Karpas-422 (cell line): ENCODE data around the gene APOA5. TPM values are rescaled to one million over a fixed set of nuclear protein-coding genes. Genes with fewer than 3 reads are reported as not detected.

Experiments used
- DNase-seq: peaks from one replicate; pipeline ENCODE4 v3.0.0-alpha.2; 2015
- H2AFZ ChIP-seq: fragments of 200-600 bp; sonication (generic); 2 replicates; pipeline ENCODE4 v1.6.1; 2014; ENCODE audit warnings: antibody characterized with exemption, low read length, mixed read lengths
- H3K27ac ChIP-seq: fragments of 200-600 bp; sonication (generic); 2 replicates; pipeline ENCODE4 v1.5.1; 2014; ENCODE audit warnings: mild to moderate bottlenecking, low read length, moderate library complexity
- H3K27me3 ChIP-seq: fragments of 200-600 bp; sonication (generic); 2 replicates; pipeline ENCODE4 v1.6.1; 2014; ENCODE audit warnings: low read length, mixed read lengths
- H3K36me3 ChIP-seq: fragments of 200-600 bp; sonication (generic); 2 replicates; pipeline ENCODE4 v1.6.1; 2014; ENCODE audit warnings: low read length, mixed read lengths; ENCODE audit not compliant: insufficient read depth
- H3K4me1 ChIP-seq: fragments of 200-600 bp; sonication (generic); 2 replicates; pipeline ENCODE4 v1.6.1; 2014; ENCODE audit warnings: mild to moderate bottlenecking, low read length, mixed read lengths
- H3K4me2 ChIP-seq: fragments of 200-600 bp; sonication (generic); 2 replicates; pipeline ENCODE4 v1.6.1; 2014; ENCODE audit warnings: low read length, low read depth, mild to moderate bottlenecking; ENCODE audit not compliant: poor library complexity, severe bottlenecking
- H3K4me3 ChIP-seq: fragments of 200-600 bp; sonication (generic); 2 replicates; pipeline ENCODE4 v1.5.1; 2014; ENCODE audit warnings: mild to moderate bottlenecking, antibody characterized with exemption, low read length, mixed read lengths
- H3K79me2 ChIP-seq: fragments of 200-600 bp; sonication (generic); 2 replicates; pipeline ENCODE4 v1.6.1; 2014; ENCODE audit warnings: mild to moderate bottlenecking, low read length, mixed read lengths
- H3K9ac ChIP-seq: fragments of 200-600 bp; sonication (generic); 2 replicates; pipeline ENCODE4 v1.6.0; 2014; ENCODE audit warnings: low read length
- H3K9me2 ChIP-seq: fragments of 200-600 bp; sonication (generic), shearing (Covaris generic); replicated peaks from 2 replicates; pipeline ENCODE4 v1.6.0; 2014; ENCODE audit warnings: mild to moderate bottlenecking, low read length, moderate library complexity; ENCODE audit not compliant: insufficient read depth
- H3K9me3 ChIP-seq: fragments of 300-700, 200-600 bp; sonication (generic); 2 replicates; pipeline ENCODE4 v1.6.1; 2014; ENCODE audit warnings: low read length, mixed read lengths
- H4K20me1 ChIP-seq: fragments of 200-600 bp; sonication (generic); 2 replicates; pipeline ENCODE4 v1.6.1; 2014; ENCODE audit warnings: mild to moderate bottlenecking, antibody characterized with exemption, low read length, low read depth; ENCODE audit not compliant: insufficient read depth
- total RNA-seq: library from RNA; depleted of rRNA; stranded (reverse); fragments of >200 nt; shearing (Covaris generic); gene quantifications from 2 replicates; pipeline ENCODE4 v1.2.3, GENCODE V29; 2014; ENCODE audit warnings: low replicate concordance

APOA5 gene
- total RNA-seq, 1 experiment from 2014 or later: not detected

DNA sequence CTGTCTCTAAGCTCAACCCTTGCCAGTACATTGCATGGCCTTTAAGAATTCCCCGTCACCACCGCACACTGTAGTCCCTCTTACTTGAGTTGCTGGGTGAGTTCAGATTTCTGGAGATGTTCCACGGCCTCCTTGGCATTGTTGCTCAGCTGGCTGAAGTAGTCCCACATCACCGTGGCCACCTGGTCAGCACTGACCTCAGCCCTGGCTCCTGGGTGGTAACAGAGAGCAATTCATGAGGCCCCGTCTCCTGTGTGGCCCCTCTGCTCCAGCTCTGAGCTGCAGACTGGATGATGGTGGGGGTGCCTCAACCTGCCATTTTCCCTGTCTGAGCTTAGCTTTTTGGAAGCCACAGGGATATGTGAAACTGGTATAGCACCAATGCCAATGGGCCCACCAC lies 30.9 kb upstream of the APOA5 start:
- Histone ChIP-seq H3K9me2 (no peaks in the 10 kb centered on the region), H4K20me1 (no peaks in the 10 kb centered on the region), H3K9me3 (no peaks in the 10 kb centered on the region), H3K27me3 (no peaks in the 10 kb centered on the region), H3K4me2 (no peak overlapping the region), H3K4me3 (no peak overlapping the region), H3K27ac (no peak overlapping the region), H3K36me3 (no peaks in the 10 kb centered on the region), H2AFZ (no peak overlapping the region), H3K79me2 (no peaks in the 10 kb centered on the region), H3K9ac (no peak overlapping the region), H3K4me1 (no peaks in the 10 kb centered on the region)
- no peak for DNase-seq

GRCh38 chr11:116821050-116821918 lies 29.6 kb upstream of the APOA5 start:
- no peak for DNase-seq
- no peaks in the 10 kb centered on the region for H3K27me3 ChIP-seq
- no peak overlapping the region for H3K4me3 ChIP-seq
- H3K4me1 ChIP-seq: no peaks in the 10 kb centered on the region
- H3K79me2 ChIP-seq: no peaks in the 10 kb centered on the region
- H3K9ac ChIP-seq: no peak overlapping the region
- no peak overlapping the region for H3K27ac ChIP-seq
- no peaks in the 10 kb centered on the region for H3K36me3 ChIP-seq
- no peaks in the 10 kb centered on the region for H4K20me1 ChIP-seq
- H2AFZ ChIP-seq: no peak overlapping the region
- no peak overlapping the region for H3K4me2 ChIP-seq
- no peaks in the 10 kb centered on the region for H3K9me2 ChIP-seq
- H3K9me3 ChIP-seq: no peaks in the 10 kb centered on the region

DNA sequence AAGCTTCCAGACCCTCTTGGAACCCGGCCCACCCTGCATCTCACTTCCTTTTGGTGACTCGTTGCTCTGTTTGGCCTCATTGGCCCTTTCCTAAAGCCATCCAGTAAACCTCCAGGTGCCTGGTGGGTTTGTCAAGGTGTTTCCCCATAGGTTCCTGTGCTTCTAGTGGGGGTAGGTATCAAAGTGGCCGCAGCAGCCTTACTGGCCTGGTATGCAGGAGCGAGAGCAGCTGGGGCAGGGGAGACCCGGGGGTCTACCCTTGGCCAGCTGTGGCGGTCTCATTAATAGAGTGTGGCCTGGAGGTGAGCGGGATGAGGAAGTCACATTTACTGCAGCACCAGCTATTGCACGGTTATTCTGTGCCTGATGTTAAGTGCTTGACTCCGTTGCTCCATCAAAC lies 27.4 kb upstream of the APOA5 start:
- Histone ChIP-seq H3K4me2 (no peak overlapping the region), H3K9me3 (no peaks in the 10 kb centered on the region), H3K36me3 (no peaks in the 10 kb centered on the region), H3K9ac (no peak overlapping the region), H3K4me3 (no peak overlapping the region), H3K27ac (no peak overlapping the region), H3K27me3 (no peaks in the 10 kb centered on the region), H3K9me2 (no peaks in the 10 kb centered on the region), H2AFZ (no peak overlapping the region), H3K79me2 (no peaks in the 10 kb centered on the region), H4K20me1 (no peaks in the 10 kb centered on the region), H3K4me1 (no peaks in the 10 kb centered on the region)
- DNase-seq: no peak

- H3K9me2 ChIP-seq: no peaks in the 10 kb centered on the region
- H3K4me3 ChIP-seq: no peak overlapping the region
- H4K20me1 ChIP-seq: no peaks in the 10 kb centered on the region
- H3K27me3 ChIP-seq: no peaks in the 10 kb centered on the region
- H3K4me2 ChIP-seq: no peak overlapping the region
- no peaks in the 10 kb centered on the region for H3K79me2 ChIP-seq
- no peaks in the 10 kb centered on the region for H3K9me3 ChIP-seq
- H2AFZ ChIP-seq: no peak overlapping the region
- H3K4me1 ChIP-seq: no peaks in the 10 kb centered on the region
- H3K9ac ChIP-seq: no peak overlapping the region
- H3K36me3 ChIP-seq: no peaks in the 10 kb centered on the region
- DNase-seq: no peak
- no peak overlapping the region for H3K27ac ChIP-seq
Measured at GRCh38 chr11:116814502-116814901, 22.8 kb upstream of the APOA5 start.

GRCh38 chr11:116813781-116814471 lies 22.2 kb upstream of the APOA5 start:
- no peaks in the 10 kb centered on the region for H3K36me3 ChIP-seq
- H4K20me1 ChIP-seq: no peaks in the 10 kb centered on the region
- no peaks in the 10 kb centered on the region for H3K4me1 ChIP-seq
- no peak overlapping the region for H3K4me2 ChIP-seq
- no peak overlapping the region for H2AFZ ChIP-seq
- no peaks in the 10 kb centered on the region for H3K27me3 ChIP-seq
- H3K4me3 ChIP-seq: no peak overlapping the region
- H3K27ac ChIP-seq: no peak overlapping the region
- H3K9me3 ChIP-seq: no peaks in the 10 kb centered on the region
- H3K9me2 ChIP-seq: no peaks in the 10 kb centered on the region
- no peaks in the 10 kb centered on the region for H3K79me2 ChIP-seq
- DNase-seq: no peak
- H3K9ac ChIP-seq: no peak overlapping the region

DNA sequence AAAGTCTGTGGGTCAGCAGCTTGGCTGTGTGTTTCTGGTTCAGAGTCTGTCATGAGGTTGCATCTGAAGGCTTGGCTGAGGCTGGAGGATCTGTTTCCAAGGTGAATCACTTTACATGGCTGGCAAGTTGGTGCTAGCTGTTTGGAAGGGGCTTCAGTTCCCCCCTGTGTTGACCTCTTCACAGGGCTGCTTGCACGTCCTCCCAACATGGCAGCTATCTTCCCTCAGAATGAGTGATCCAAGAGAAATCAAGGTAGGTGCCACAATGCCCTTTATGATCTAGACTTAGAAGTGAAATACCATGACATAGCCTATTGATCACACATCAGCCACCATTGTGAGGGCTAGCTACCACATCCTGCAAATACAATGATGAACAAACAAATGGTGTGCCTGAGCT lies 21.5 kb upstream of the APOA5 start:
- Histone ChIP-seq H3K36me3 (no peaks in the 10 kb centered on the region), H3K27ac (no peak overlapping the region), H3K79me2 (no peaks in the 10 kb centered on the region), H4K20me1 (no peaks in the 10 kb centered on the region), H3K27me3 (no peaks in the 10 kb centered on the region), H3K4me2 (no peak overlapping the region), H3K9ac (no peak overlapping the region), H3K4me1 (no peaks in the 10 kb centered on the region), H3K9me2 (no peaks in the 10 kb centered on the region), H2AFZ (no peak overlapping the region), H3K9me3 (no peaks in the 10 kb centered on the region), H3K4me3 (no peak overlapping the region)
- no peak for DNase-seq

GRCh38 chr11:116812109-116812508 lies 20.4 kb upstream of the APOA5 start:
- Histone ChIP-seq H3K4me2 (no peak overlapping the region), H3K79me2 (no peaks in the 10 kb centered on the region), H3K27me3 (no peaks in the 10 kb centered on the region), H3K36me3 (no peaks in the 10 kb centered on the region), H3K9me3 (no peaks in the 10 kb centered on the region), H4K20me1 (no peaks in the 10 kb centered on the region), H3K4me3 (no peak overlapping the region), H3K9me2 (no peaks in the 10 kb centered on the region), H3K4me1 (no peaks in the 10 kb centered on the region), H3K9ac (no peak overlapping the region), H2AFZ (no peak overlapping the region), H3K27ac (no peak overlapping the region)
- DNase-seq: no peak

- no peaks in the 10 kb centered on the region for H3K9me3 ChIP-seq
- H3K36me3 ChIP-seq: no peaks in the 10 kb centered on the region
- H3K4me3 ChIP-seq: no peak overlapping the region
- H3K27ac ChIP-seq: no peak overlapping the region
- no peaks in the 10 kb centered on the region for H3K4me1 ChIP-seq
- H3K9ac ChIP-seq: no peak overlapping the region
- no peaks in the 10 kb centered on the region for H3K27me3 ChIP-seq
- no peaks in the 10 kb centered on the region for H3K9me2 ChIP-seq
- H3K4me2 ChIP-seq: no peak overlapping the region
- no peak overlapping the region for H2AFZ ChIP-seq
- no peak for DNase-seq
- no peaks in the 10 kb centered on the region for H4K20me1 ChIP-seq
- H3K79me2 ChIP-seq: no peaks in the 10 kb centered on the region
Measured at GRCh38 chr11:116811194-116811593, 19.5 kb upstream of the APOA5 start.
